Measurements from ENCODE around the gene UACA. TPM values are rescaled to one million over a fixed set of nuclear protein-coding genes. Genes with fewer than 3 reads are reported as not detected.

Gene UACA
- total and polyA plus RNA-seq, 9 of the 15 experiments (the other 6 are each of a cell fraction or from before 2014, with no cell fraction given): 0.06 to 0.33 (median 0.15) TPM; not detected in 5

GRCh38 chr15:70723122-70723422, 40.3 kb downstream of the UACA start:
- no peak for ATAC-seq
- no peak overlapping the region for H3K4me2 ChIP-seq (ENCODE audit: insufficient read depth, low read length)
- H3K4me3 ChIP-seq: no peak overlapping the region
- no peaks in the 10 kb centered on the region for H3K9me3 ChIP-seq (replicated peaks; ENCODE audit: control insufficient read depth, insufficient read depth, low read depth, low read length)
- no peaks in the 10 kb centered on the region for H3K79me2 ChIP-seq (ENCODE audit: control insufficient read depth, insufficient read depth, low read length)
- no peaks in the 10 kb centered on the region for H3K27me3 ChIP-seq (ENCODE audit: control insufficient read depth in 2 of 2, insufficient read depth in 2 of 2, low read length in 2 of 2)
- no peak for DNase-seq (ENCODE audit: extremely low read depth in 1 of 4, low spot score in 3 of 4)
- CTCF ChIA-PET (ENCODE audit: low intra/inter-chr PET ratio): interaction anchor here (0.6 to 1.3 kb wide), 2 partner anchors 43 to 154 kb away, joined by 3 to 4 read pairs; no protein-coding TSS in a partner anchor
- POLR2A ChIA-PET: interaction anchor here (0.9 kb wide), 1 partner anchor 9 kb away, joined by 5 read pairs; no protein-coding TSS in a partner anchor
- in situ Hi-C loops (cut with MboI) (no loop called here), intact Hi-C loops (cut with micrococcal nuclease) (loop anchor here (10.0 kb wide), 1 partner anchor 1248 kb away; no protein-coding TSS in a partner anchor)
- H3K9me1 ChIP-seq (ENCODE audit: control insufficient read depth, insufficient read depth, low read length): no peaks in the 10 kb centered on the region
- H3K36me3 ChIP-seq (ENCODE audit: control insufficient read depth, insufficient read depth, low read length): no peaks in the 10 kb centered on the region
- H2AFZ ChIP-seq (ENCODE audit: low read depth, low read length): no peak overlapping the region
- FAIRE-seq: no peak
- no TSS peak for BruUV-seq (replicated peaks)
- no peaks in the 10 kb centered on the region for H3K4me1 ChIP-seq (replicated peaks in 1 of 2; ENCODE audit: control insufficient read depth in 2 of 2, insufficient read depth in 2 of 2, low read length in 2 of 2)
- H4K20me1 ChIP-seq (replicated peaks; ENCODE audit: control insufficient read depth, insufficient read depth, low read length): no peaks in the 10 kb centered on the region
- WGBS (ENCODE audit: insufficient coverage, low coverage, missing lambda C conversion rate): 3% methylated on average over 5 of the region's 5 CpGs
- no peak overlapping the region for H3K27ac ChIP-seq (ENCODE audit: extremely low read depth, low read depth, low read length)
- TF ChIP-seq TRIM24 (IDR thresholded peaks at IDR 0.05) (no peak), ZNF695 (CRISPR knock-in tag; IDR thresholded peaks at IDR 0.05) (no peak), PCBP2 (IDR thresholded peaks at IDR 0.05; ENCODE audit: low read depth, low read length, poor library complexity, severe bottlenecking) (no peak), MTA1 (IDR thresholded peaks at IDR 0.05; ENCODE audit: borderline replicate concordance) (no peak), KLF13 (tag; IDR thresholded peaks at IDR 0.05; ENCODE audit: borderline replicate concordance, low read depth) (no peak), TFE3 (CRISPR knock-in tag; IDR thresholded peaks at IDR 0.05) (no peak), TSC22D4 (tag; IDR thresholded peaks at IDR 0.05) (no peak)
- no peak overlapping the region for H3K9ac ChIP-seq (ENCODE audit: insufficient read depth in 1 of 2, low read depth in 2 of 2, low read length in 2 of 2)

All from K562 (cell line).